Jurkat, Clone E6-1 (cell line): Measurements from ENCODE around the gene CD47.

Source experiments
- DNase-seq: peaks from one replicate; pipeline ENCODE4 v3.0.0-alpha.2; 2011; ENCODE audit warnings: low read depth, low spot score
- H3K4me3 ChIP-seq: 2 replicates; pipeline ENCODE4 v1.5.1; 2011; ENCODE audit warnings: mild to moderate bottlenecking, low read length, control low read depth, moderate library complexity

Gene CD47

DNA sequence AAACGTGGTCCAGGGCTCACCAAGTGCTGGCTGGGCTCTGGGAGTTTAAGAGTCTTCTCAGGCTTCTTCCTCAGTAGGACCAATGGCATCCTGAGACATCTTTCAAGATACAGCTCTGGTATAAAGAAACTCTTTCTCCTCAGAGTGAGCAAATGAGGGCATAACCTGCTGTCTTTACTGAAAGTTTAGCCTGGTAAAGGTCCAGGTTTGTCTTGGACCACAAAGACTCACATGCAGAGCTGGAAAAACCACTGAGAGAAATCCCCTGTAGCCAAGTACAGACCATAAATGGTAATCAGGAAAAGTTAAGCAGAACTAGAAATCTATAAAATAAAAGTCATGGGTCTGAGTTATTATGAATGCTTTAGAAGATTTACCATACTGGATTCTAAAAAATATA is 23.1 kb downstream of the CD47 start:
- no peak overlapping the region for H3K4me3 ChIP-seq
- DNase-seq: no peak

DNA sequence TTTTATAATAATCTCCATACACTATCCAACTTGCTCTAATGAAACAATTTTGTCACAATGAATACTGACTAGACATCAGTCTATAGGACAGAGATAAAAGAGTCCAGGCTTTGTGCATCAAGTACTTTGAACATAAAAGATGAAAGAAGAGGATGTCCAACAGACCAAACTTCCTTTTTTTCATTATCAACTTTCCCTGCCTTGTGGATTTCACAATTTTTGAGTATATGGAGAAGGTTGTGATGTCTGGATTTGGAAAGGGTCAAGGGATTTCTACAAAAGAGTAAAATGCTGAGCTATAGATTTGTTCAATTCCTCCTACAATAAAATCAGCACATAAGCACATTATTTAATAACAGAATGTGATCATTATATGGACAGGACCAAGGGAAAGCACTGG is 25.7 kb downstream of the CD47 start:
- DNase-seq: no peak
- no peak overlapping the region for H3K4me3 ChIP-seq

GRCh38 chr3:108064293-108064887 is 26.4 kb downstream of the CD47 start:
- H3K4me3 ChIP-seq: no peak overlapping the region
- no peak for DNase-seq

DNA sequence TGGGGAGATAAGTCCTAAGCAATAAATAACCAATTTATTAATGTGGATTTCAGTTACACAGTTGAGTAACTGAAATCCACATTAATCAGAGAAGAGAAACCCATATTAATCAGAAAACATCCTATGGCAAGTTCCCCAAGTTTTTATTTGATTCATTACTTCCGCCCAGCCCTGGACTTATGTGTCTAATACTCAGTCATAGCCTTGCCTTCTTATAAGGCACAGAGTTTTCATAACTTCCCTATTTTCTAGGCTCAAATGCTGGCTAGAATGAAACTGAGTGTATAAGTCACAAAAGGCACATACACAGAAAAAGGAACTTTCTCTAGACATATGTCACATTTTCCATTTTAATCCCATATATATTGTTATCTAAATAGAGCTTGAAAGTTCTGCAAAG is 28.8 kb downstream of the CD47 start:
- H3K4me3 ChIP-seq: no peak overlapping the region
- no peak for DNase-seq

- DNase-seq: no peak
- no peak overlapping the region for H3K4me3 ChIP-seq
These were observed 30.5 kb downstream of the CD47 start for GRCh38 chr3:108060331-108060730.

GRCh38 chr3:108055931-108056330 is 34.9 kb downstream of the CD47 start:
- no peak for DNase-seq
- H3K4me3 ChIP-seq: no peak overlapping the region

DNA sequence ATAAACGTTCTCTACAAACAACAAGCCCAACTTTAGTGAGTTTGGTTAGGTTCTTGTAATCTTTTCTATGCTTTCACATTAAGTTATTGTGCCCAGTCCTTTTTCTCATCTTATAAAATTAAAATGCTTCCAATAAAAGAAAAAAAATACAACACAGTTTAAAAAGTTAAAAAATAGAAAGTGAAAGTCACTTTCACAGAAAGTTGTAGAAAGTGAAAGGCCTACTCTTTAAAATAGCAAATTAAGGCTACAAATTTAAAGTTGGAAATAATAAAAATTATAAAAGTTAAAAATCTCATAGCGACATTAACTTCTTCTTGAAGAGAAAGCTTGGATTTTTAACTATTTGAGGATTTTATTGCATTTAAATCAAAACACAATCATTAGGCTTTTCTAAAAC is 35.9 kb downstream of the CD47 start:
- no peak for DNase-seq
- no peak overlapping the region for H3K4me3 ChIP-seq

DNA sequence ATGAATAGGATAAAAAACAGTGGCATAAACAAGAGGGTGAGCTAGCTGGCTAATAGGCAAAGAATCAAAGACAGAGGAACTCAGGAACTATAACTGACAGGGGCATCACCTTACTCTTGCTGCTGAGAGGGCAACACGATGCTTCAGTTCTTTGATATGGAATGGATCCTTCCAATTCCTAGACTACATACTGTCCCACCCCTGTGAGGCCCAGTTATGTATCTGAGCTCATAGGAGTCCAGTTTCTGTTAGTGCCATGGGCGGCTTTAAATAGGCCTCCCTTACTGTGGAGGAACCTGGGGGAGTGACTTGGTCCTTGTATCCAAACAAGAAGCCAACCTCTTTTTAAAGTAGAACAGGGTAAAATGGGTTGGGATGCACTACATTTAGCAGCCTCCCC is 37.3 kb downstream of the CD47 start:
- H3K4me3 ChIP-seq: no peak overlapping the region
- DNase-seq: no peak

DNA sequence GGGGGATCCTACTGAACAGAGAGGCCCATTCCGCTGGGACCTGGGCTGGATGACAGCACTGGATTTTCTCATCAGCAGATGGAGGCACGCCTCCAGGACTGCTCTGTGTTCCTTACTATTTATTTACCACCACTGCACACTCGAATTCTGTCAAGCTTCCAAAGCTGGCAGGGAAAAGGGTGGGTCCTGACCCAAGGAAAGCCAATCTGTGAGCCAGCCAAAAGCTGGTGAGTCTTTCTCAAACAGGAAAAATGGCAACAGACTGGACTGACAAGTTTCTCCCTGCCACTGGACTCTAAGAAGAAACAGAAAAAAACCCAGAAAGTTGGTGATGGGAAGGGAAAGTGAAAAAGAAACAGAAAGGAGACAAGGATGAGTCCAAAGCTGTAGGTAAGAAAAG is 37.8 kb downstream of the CD47 start:
- no peak for DNase-seq
- H3K4me3 ChIP-seq: no peak overlapping the region

GRCh38 chr3:108051005-108051404 is 39.8 kb downstream of the CD47 start:
- no peak for DNase-seq
- no peak overlapping the region for H3K4me3 ChIP-seq

- no peak overlapping the region for H3K4me3 ChIP-seq
- no peak for DNase-seq
These were observed 42.8 kb downstream of the CD47 start for GRCh38 chr3:108047987-108048386.

GRCh38 chr3:108046247-108046646 is 44.6 kb downstream of the CD47 start:
- no peak overlapping the region for H3K4me3 ChIP-seq
- DNase-seq: no peak

DNA sequence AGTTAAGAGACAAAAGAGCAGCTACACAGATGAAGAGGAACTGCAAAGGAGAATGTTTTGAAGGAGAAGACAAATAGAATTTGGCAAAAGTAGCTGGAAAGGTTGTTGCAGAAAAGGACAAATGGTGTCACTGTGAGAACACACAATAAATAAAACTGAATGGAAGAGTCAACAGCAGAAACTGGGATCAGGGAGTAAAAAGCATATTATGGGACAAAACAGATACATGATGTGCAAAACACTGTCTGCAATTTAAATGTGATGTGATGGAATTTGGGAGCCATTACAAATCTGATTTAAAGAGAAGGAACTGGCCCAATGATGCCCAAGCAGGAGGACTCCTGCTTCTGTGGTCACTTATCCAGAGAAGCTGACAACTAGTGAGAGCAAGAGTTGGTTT is 46.1 kb downstream of the CD47 start:
- H3K4me3 ChIP-seq: no peak overlapping the region

DNA sequence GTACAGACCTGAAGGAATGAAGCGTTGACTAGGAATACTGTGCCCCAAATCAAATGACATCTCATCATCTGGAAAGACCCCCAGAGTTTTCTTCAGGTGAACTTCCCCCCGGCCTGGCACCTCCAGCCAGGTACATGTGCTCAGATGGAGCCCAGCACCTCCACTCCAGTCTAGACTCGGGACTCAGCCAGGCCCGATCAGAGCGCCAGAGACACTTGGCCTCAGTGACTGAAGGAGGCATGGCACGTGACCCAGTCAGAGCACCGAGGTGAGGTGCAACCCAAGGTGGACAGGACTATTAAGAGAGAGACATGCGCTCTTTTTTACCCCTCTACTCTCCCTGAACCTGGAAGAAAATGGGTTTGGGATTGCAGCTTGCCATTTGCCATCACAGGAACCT is 48.5 kb downstream of the CD47 start:
- DNase-seq: no peak
- H3K4me3 ChIP-seq: no peak overlapping the region

More for the DNA sequence above, 46.1 kb downstream of the CD47 start:
- no peak for DNase-seq

- no peak overlapping the region for H3K4me3 ChIP-seq
- DNase-seq: no peak
These were observed 49.6 kb downstream of the CD47 start for GRCh38 chr3:108041253-108041652.

DNA sequence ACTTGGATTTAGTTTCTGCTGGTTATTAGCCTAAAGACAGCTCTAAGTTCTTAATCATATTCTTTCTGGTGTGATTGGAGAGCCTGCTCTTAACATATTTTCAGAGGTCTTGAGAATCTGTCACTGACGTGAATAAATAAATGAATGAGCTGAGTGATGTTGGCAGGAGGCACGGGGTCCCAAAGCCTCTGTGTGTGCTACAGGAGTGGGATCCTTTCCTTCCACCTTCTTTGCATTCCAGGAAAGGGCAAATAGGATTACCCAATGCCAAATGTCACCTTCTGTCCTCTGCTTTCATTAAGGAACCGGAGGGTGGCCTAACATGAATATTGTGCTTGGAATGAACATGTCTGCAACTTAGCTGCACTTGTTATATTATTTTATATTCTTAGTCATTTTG is 53.1 kb downstream of the CD47 start:
- H3K4me3 ChIP-seq: no peak overlapping the region
- DNase-seq: no peak

GRCh38 chr3:108036984-108037741 is 53.7 kb downstream of the CD47 start:
- no peak for DNase-seq

GRCh38 chr3:108036401-108036800 is 54.4 kb downstream of the CD47 start:
- no peak overlapping the region for H3K4me3 ChIP-seq
- no peak for DNase-seq

More at GRCh38 chr3:108036984-108037741, 53.7 kb downstream of the CD47 start:
- no peak overlapping the region for H3K4me3 ChIP-seq

DNA sequence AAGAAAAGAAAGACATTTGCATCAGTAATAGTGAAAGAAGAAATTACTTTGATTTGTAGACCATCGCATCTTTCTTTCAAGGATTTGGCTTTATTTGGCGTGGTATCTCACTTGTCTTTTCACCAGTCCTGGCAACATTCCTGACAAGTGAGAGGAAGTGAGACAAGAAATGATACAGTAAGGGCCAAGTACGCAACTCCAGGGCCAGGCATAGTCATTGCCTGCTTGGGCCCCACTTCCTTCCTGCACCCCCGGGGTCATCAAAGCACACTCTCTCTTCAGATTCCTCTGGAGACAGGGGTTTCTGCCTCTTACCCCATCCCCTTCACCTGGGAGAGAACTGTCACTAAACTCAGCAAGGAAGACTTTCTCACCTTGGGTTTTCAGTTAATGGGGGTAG is 55.1 kb downstream of the CD47 start:
- DNase-seq: no peak

DNA sequence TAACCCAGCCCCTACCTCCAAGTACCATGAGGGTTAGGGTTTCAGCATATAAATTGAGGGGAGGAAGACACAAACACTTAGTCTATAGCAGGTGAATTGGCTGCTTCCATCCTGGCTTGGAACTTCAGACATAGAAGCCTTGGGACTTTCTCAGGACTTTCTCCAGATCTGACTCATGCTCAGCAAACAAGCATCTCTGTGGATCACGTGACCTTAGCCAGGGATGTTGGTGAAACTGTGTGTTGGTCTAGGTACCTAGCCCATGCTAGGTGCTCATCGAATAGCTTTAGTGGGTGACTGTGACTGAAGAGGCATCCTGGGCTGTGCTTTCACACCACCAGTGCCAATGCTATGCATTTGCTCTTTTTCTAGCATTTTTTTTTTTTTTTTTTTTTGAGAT is 58.9 kb downstream of the CD47 start:
- no peak overlapping the region for H3K4me3 ChIP-seq
- no peak for DNase-seq

More for the DNA sequence above, 55.1 kb downstream of the CD47 start:
- H3K4me3 ChIP-seq: no peak overlapping the region

DNA sequence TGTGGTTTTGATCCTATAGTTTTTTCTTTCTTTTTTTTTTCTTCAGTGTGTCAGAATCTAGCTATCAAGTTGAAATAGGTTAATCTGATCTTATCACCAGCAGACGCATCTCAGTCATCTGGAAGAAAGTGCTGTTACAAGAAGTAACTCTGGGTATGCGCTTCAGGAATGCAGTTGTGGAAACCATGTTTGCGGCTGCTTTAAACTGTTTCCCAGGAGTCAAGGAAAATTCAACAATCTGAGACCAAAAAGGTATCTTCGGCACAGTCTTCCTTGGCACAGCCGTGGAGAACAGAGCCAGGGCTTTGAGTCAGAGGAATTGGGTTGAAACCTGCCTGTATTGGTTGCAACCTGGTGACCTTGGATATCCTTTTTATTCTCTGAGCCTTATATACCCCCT is 59.9 kb downstream of the CD47 start:
- no peak overlapping the region for H3K4me3 ChIP-seq
- DNase-seq: no peak
